GM12878 (cell line): Measurements from ENCODE around the gene COL23A1. TPM values are rescaled to one million over a fixed set of nuclear protein-coding genes. Genes with fewer than 3 reads are reported as not detected.

Experiments used
- CUX1 ChIP-seq: IDR thresholded peaks from 2 replicates; pipeline ENCODE4 v1.6.1; 2012; ENCODE audit warnings: improper control_type of control experiment, low read depth, low read length; ENCODE audit not compliant: insufficient replicate concordance
- POLR2AphosphoS5 ChIP-seq: IDR thresholded peaks from 2 replicates; pipeline ENCODE4 v1.6.1; 2011; ENCODE audit warnings: mild to moderate bottlenecking, low read length, inconsistent platforms
- USF1 ChIP-seq: IDR thresholded peaks from 2 replicates; pipeline ENCODE4 v1.6.1; 2011; ENCODE audit warnings: borderline replicate concordance, low read depth, mild to moderate bottlenecking, moderate library complexity, mixed read lengths, low read length; ENCODE audit not compliant: insufficient read depth; ENCODE audit errors: extremely low read length
- ZNF217 ChIP-seq: fragments of 450-650 bp; IDR thresholded peaks from 2 replicates; pipeline ENCODE4 v1.6.1; 2017; ENCODE audit warnings: antibody characterized with exemption, mild to moderate bottlenecking
- polyA plus RNA-seq, 11 experiments: library from polyadenylated mRNA; depleted of rRNA in 4 of 11; unstranded in 6 of 11; stranded (reverse) in 5 of 11; fragments of >200 nt; fragmentation: Nextera tagmentation in 4 of 11; fragmentation: Illumina TruSeq in 1 of 11; extraction: Ambion mirVana in 4 of 11; extraction: Trizol in 1 of 11; gene quantifications; 1 replicate in 1 of 11; 2 replicates in 10 of 11; pipeline versions ENCODE4 v1.2.1 to v1.2.3, GENCODE V29; 2011 to 2016; ENCODE audit warnings: inconsistent platforms in 2 of 11, missing spikeins in 2 of 11, low read depth in 1 of 11
- total RNA-seq, 4 experiments: library from RNA; depleted of rRNA in 3 of 4; stranded (reverse); fragments of >200 nt in 3 of 4; fragmentation: Illumina TruSeq in 1 of 4; extraction: Trizol in 1 of 4; gene quantifications; 2 replicates each; pipeline versions ENCODE4 v1.2.1 to v1.2.3, GENCODE V29; 2013 to 2021
- TF ChIP-seq, protein P1 (sequence below): IDR thresholded peaks from 2 replicates; pipeline ENCODE4 v1.6.1; 2012; ENCODE audit warnings: mild to moderate bottlenecking, low read depth, low read length
- TF ChIP-seq, protein P2 (sequence below): IDR thresholded peaks from 2 replicates; pipeline ENCODE4 v1.6.1; 2011; ENCODE audit warnings: mild to moderate bottlenecking, low read depth, low read length, moderate library complexity; ENCODE audit not compliant: insufficient replicate concordance

The COL23A1 gene
- total and polyA plus RNA-seq, 10 of the 15 experiments (the other 5 are each of a cell fraction or from before 2014, with no cell fraction given), result 0.03 to 0.83 (median 0.09) TPM; not detected in 5

DNA sequence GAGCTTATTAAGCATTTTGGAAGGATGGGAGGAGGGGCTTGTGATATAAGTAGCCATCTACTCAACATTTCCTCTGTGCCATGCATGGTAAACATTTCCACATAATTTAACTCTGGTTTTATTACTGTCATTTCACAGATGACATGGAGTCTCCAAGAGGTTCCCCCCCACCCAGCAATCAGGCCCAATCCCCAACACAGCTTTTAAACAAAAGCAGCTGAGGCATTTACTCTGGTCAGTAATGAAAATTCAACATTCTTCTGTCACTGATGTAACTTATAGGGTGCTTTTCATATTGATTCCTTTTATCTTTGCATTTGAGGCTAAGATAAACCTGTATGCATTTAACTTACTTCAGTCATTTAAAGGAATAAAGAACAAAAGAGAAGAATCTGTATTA is 128.1 kb downstream of the COL23A1 start (continued):
- no peak for TF ChIP-seq CUX1
- TF ChIP-seq USF1, result no peak
- no peak for TF ChIP-seq ZNF217
- TF ChIP-seq, protein P1, sequence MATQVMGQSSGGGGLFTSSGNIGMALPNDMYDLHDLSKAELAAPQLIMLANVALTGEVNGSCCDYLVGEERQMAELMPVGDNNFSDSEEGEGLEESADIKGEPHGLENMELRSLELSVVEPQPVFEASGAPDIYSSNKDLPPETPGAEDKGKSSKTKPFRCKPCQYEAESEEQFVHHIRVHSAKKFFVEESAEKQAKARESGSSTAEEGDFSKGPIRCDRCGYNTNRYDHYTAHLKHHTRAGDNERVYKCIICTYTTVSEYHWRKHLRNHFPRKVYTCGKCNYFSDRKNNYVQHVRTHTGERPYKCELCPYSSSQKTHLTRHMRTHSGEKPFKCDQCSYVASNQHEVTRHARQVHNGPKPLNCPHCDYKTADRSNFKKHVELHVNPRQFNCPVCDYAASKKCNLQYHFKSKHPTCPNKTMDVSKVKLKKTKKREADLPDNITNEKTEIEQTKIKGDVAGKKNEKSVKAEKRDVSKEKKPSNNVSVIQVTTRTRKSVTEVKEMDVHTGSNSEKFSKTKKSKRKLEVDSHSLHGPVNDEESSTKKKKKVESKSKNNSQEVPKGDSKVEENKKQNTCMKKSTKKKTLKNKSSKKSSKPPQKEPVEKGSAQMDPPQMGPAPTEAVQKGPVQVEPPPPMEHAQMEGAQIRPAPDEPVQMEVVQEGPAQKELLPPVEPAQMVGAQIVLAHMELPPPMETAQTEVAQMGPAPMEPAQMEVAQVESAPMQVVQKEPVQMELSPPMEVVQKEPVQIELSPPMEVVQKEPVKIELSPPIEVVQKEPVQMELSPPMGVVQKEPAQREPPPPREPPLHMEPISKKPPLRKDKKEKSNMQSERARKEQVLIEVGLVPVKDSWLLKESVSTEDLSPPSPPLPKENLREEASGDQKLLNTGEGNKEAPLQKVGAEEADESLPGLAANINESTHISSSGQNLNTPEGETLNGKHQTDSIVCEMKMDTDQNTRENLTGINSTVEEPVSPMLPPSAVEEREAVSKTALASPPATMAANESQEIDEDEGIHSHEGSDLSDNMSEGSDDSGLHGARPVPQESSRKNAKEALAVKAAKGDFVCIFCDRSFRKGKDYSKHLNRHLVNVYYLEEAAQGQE, result no peak
- TF ChIP-seq, protein P2, sequence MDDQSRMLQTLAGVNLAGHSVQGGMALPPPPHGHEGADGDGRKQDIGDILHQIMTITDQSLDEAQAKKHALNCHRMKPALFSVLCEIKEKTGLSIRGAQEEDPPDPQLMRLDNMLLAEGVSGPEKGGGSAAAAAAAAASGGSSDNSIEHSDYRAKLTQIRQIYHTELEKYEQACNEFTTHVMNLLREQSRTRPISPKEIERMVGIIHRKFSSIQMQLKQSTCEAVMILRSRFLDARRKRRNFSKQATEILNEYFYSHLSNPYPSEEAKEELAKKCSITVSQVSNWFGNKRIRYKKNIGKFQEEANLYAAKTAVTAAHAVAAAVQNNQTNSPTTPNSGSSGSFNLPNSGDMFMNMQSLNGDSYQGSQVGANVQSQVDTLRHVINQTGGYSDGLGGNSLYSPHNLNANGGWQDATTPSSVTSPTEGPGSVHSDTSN, result no peak
- TF ChIP-seq POLR2AphosphoS5, result no peak
